Thyroid gland (tissue), 4 donors: ENCODE data around the gene ALKBH4.

ENCODE experiments used
- CTCF ChIP-seq, 6 experiments: fragments of 200-600 bp in 3 of 6; fragments of 450-650 bp in 3 of 6; sonication (generic) in 3 of 6; IDR thresholded peaks; one replicate each; pipeline ENCODE4 v1.5.1; 2016 to 2019; ENCODE audit warnings: antibody characterized with exemption in 6 of 6, mild to moderate bottlenecking in 2 of 6, inconsistent platforms in 1 of 6, moderate library complexity in 1 of 6
- POLR2A ChIP-seq, 2 donors: fragments of 450-650 bp; IDR thresholded peaks; one replicate each; pipeline ENCODE4 v1.6.1; 2017; ENCODE audit warnings: antibody characterized with exemption in 2 of 2, mild to moderate bottlenecking in 2 of 2, moderate library complexity in 1 of 2

GRCh38 chr7:102418592-102418991, 46.1 kb downstream of the ALKBH4 start:
- TF ChIP-seq POLR2A (IDR thresholded peaks at IDR 0.05) (no peak), CTCF (IDR thresholded peaks at IDR 0.05) (no peak)
